HepG2 (cell line): ENCODE measurements around the gene IL1A. TPM values are rescaled to one million over a fixed set of nuclear protein-coding genes. Genes with fewer than 3 reads are reported as not detected.

Experiments
- BCLAF1 ChIP-seq: fragments of 450-650 bp; IDR thresholded peaks from 2 replicates; pipeline ENCODE4 v1.6.1; 2017; ENCODE audit warnings: mild to moderate bottlenecking
- CBFB ChIP-seq: sonication (generic); formaldehyde crosslinking; IDR thresholded peaks from 2 replicates; pipeline ENCODE4 v1.4.0; 2020; ENCODE audit warnings: missing genetic modification reagents
- HNRNPK ChIP-seq: fragments of 200-400 bp; formaldehyde crosslinking; IDR thresholded peaks from 2 replicates; pipeline ENCODE4 v1.6.1; 2018; ENCODE audit warnings: low read length, low read depth, moderate library complexity, mild to moderate bottlenecking; ENCODE audit not compliant: poor library complexity, severe bottlenecking
- KAT8 ChIP-seq: IDR thresholded peaks from 2 replicates; pipeline ENCODE4 v1.6.1; 2016; ENCODE audit warnings: missing genetic modification reagents, missing compliant biosample characterization
- NR2C2 ChIP-seq: sonication (generic); formaldehyde crosslinking; IDR thresholded peaks from 2 replicates; pipeline ENCODE4 v1.4.0; 2020; ENCODE audit warnings: missing genetic modification reagents, mild to moderate bottlenecking, moderate library complexity, borderline replicate concordance
- PPARG ChIP-seq: conservative IDR thresholded peaks from 2 replicates; pipeline ENCODE4 v1.6.1; 2016; ENCODE audit warnings: missing biosample characterization, missing genetic modification reagents
- RFXAP ChIP-seq: sonication (generic); formaldehyde crosslinking; IDR thresholded peaks from 2 replicates; pipeline ENCODE4 v1.4.0; 2020; ENCODE audit warnings: missing genetic modification reagents, borderline replicate concordance
- RXRA ChIP-seq: sonication (generic); formaldehyde crosslinking; IDR thresholded peaks from 2 replicates; pipeline ENCODE4 v1.5.1; 2020; ENCODE audit warnings: missing genetic modification reagents
- SRY ChIP-seq: sonication (generic); formaldehyde crosslinking; IDR thresholded peaks from 2 replicates; pipeline ENCODE4 v1.8.0; 2022; ENCODE audit warnings: mild to moderate bottlenecking, missing genetic modification reagents
- TFAP4 ChIP-seq: sonication (generic); IDR thresholded peaks from 2 replicates; pipeline ENCODE4 v1.6.1; 2016; ENCODE audit warnings: low read depth, borderline replicate concordance
- TP53 ChIP-seq: sonication (generic); formaldehyde crosslinking; conservative IDR thresholded peaks from 2 replicates; pipeline ENCODE4 v1.4.0; 2020; ENCODE audit warnings: missing genetic modification reagents
- U2AF2 ChIP-seq: fragments of 200-400 bp; formaldehyde crosslinking; IDR thresholded peaks from 2 replicates; pipeline ENCODE4 v1.6.1; 2017; ENCODE audit warnings: low read depth, mild to moderate bottlenecking, low read length
- ZNF142 ChIP-seq: sonication (generic); formaldehyde crosslinking; IDR thresholded peaks from 2 replicates; pipeline ENCODE4 v1.4.0; 2020; ENCODE audit warnings: missing genetic modification reagents
- ZNF260 ChIP-seq: sonication (generic); formaldehyde crosslinking; IDR thresholded peaks from 2 replicates; pipeline ENCODE4 v1.4.0; 2020; ENCODE audit warnings: missing genetic modification reagents, low read depth, mild to moderate bottlenecking, borderline replicate concordance
- ZNF331 ChIP-seq: sonication (generic); formaldehyde crosslinking; IDR thresholded peaks from 2 replicates; pipeline ENCODE4 v1.4.0; 2020; ENCODE audit warnings: missing genetic modification reagents
- ZSCAN22 ChIP-seq: sonication (generic); formaldehyde crosslinking; IDR thresholded peaks from 2 replicates; pipeline ENCODE4 v1.4.0; 2020; ENCODE audit warnings: mild to moderate bottlenecking, missing genetic modification reagents
- polyA plus RNA-seq, 8 experiments: library from polyadenylated mRNA; depleted of rRNA in 3 of 8; stranded (reverse) in 7 of 8; unstranded in 1 of 8; fragments of >200 nt; fragmentation: Illumina TruSeq in 4 of 8; extraction: Trizol in 4 of 8; gene quantifications; 2 replicates each; pipeline versions ENCODE4 v1.2.1 to v1.2.3, GENCODE V29; 2011 to 2016; ENCODE audit warnings: low read depth in 4 of 8, missing spikeins in 1 of 8, mixed read lengths in 1 of 8; ENCODE audit not compliant: insufficient read depth in 1 of 8
- total RNA-seq, 5 experiments: library from RNA; depleted of rRNA; stranded (reverse); fragments of >200 nt; fragmentation: Illumina TruSeq; extraction: Trizol; gene quantifications; 2 replicates each; pipeline ENCODE4 v1.2.3, GENCODE V29; 2016; ENCODE audit warnings: low read depth in 1 of 5

The IL1A gene
- total and polyA plus RNA-seq, 2 of the 13 experiments (the other 11 are each of a cell fraction or from before 2014, with no cell fraction given) = not detected

- no peak for TF ChIP-seq ZNF142 (CRISPR knock-in tag)
- peak; percentile 72; the same call in 1 of the 2 replicates for TF ChIP-seq RXRA
- peak; percentile 31; the same call in 1 of the 2 replicates for TF ChIP-seq KAT8 (CRISPR knock-in tag)
- TF ChIP-seq SRY (CRISPR knock-in tag) = no peak
- no peak for TF ChIP-seq TFAP4
- TF ChIP-seq RFXAP (CRISPR knock-in tag) = no peak
- TF ChIP-seq ZNF260 = no peak
- no peak for TF ChIP-seq ZSCAN22
- TF ChIP-seq HNRNPK = no peak
- TF ChIP-seq U2AF2 = no peak
- 0 out of 2 replicates have a peak, but pooled peaks have one; percentile 28 for TF ChIP-seq NR2C2 (CRISPR knock-in tag)
- TF ChIP-seq ZNF331 (CRISPR knock-in tag) = peak; percentile 17; the same call in 1 of the 2 replicates
- peak; percentile 98 for TF ChIP-seq PPARG (CRISPR knock-in tag)
- TF ChIP-seq TP53 (CRISPR knock-in tag) = no peak
- no peak for TF ChIP-seq BCLAF1
- TF ChIP-seq CBFB (CRISPR knock-in tag) = no peak
These were observed 19.6 kb upstream of the IL1A start (continued) for GRCh38 chr2:112803691-112804521.
